ENCODE results near the gene KRT20. TPM values are rescaled to one million over a fixed set of nuclear protein-coding genes. Genes with fewer than 3 reads are reported as not detected.

Gene KRT20
- total and polyA plus RNA-seq, 2 of the 13 experiments (the other 11 are each of a cell fraction or from before 2014, with no cell fraction given), result 0.13 to 0.20 TPM

- no peak overlapping the region for H3K27ac ChIP-seq (ENCODE audit: extremely low read length, insufficient read depth, low read length)
- no peaks in the 10 kb centered on the region for H3K36me3 ChIP-seq (replicated peaks in 1 of 2; ENCODE audit: control insufficient read depth in 1 of 2, insufficient read depth in 2 of 2, low read length in 2 of 2)
- BruUV-seq (replicated peaks), result no TSS peak
- no peak overlapping the region for H3K4me3 ChIP-seq (replicated peaks in 1 of 3; ENCODE audit: insufficient read depth in 1 of 3, low read depth in 2 of 3, low read length in 3 of 3)
- no peaks in the 10 kb centered on the region for H3K79me2 ChIP-seq (ENCODE audit: insufficient read depth, low read length)
- no peak overlapping the region for H2AFZ ChIP-seq (ENCODE audit: low read length)
- in situ Hi-C loops (cut with HindIII; ENCODE audit: extremely low pct_ligation_motif_present, low pct_unique_long_range_greater_than_20kb) (no loop called here), intact Hi-C loops (cut with micrococcal nuclease; ENCODE audit: unreplicated experiment) (no loop called here)
- TF ChIP-seq ZNF224 (CRISPR knock-in tag; IDR thresholded peaks at IDR 0.05) (no peak), ZNF160 (CRISPR knock-in tag; IDR thresholded peaks at IDR 0.05) (no peak), ESRRA (CRISPR knock-in tag; IDR thresholded peaks at IDR 0.05; ENCODE audit: low read depth) (no peak), MZF1 (CRISPR knock-in tag; IDR thresholded peaks at IDR 0.05; ENCODE audit: borderline replicate concordance) (no peak), EED (CRISPR knock-in tag; IDR thresholded peaks at IDR 0.05) (no peak), ZBTB44 (CRISPR knock-in tag; IDR thresholded peaks at IDR 0.05) (no peak), ZNF780A (CRISPR knock-in tag; IDR thresholded peaks at IDR 0.05) (no peak), BCLAF1 (IDR thresholded peaks at IDR 0.05) (no peak), HOXA9 (CRISPR knock-in tag; IDR thresholded peaks at IDR 0.05; ENCODE audit: borderline replicate concordance) (no peak), MBNL3 (CRISPR knock-in tag; conservative IDR thresholded peaks at IDR 0.05) (no peak), HNRNPLL (IDR thresholded peaks at IDR 0.05; ENCODE audit: low read depth, low read length, poor library complexity, severe bottlenecking) (no peak), ZNF296 (CRISPR knock-in tag; conservative IDR thresholded peaks at IDR 0.05) (no peak), PAF1 (CRISPR knock-in tag; IDR thresholded peaks at IDR 0.05) (no peak), ZNF552 (CRISPR knock-in tag; IDR thresholded peaks at IDR 0.05; ENCODE audit: borderline replicate concordance) (no peak), NFRKB (IDR thresholded peaks at IDR 0.05) (no peak), SMYD3 (CRISPR knock-in tag; IDR thresholded peaks at IDR 0.05) (no peak), ZNF18 (CRISPR knock-in tag; IDR thresholded peaks at IDR 0.05; ENCODE audit: insufficient replicate concordance) (no peak), FOXK1 (CRISPR knock-in tag; IDR thresholded peaks at IDR 0.05; ENCODE audit: borderline replicate concordance, low read depth) (no peak)
- DNase-seq (ENCODE audit: low spot score), result no peak
- H3K9ac ChIP-seq (ENCODE audit: insufficient read depth, low read depth, low read length), result no peak overlapping the region
- no peaks in the 10 kb centered on the region for H3K4me1 ChIP-seq (ENCODE audit: insufficient read depth, low read length)
- no peaks in the 10 kb centered on the region for H4K20me1 ChIP-seq (ENCODE audit: insufficient read depth, low read length)
- ChIA-PET CTCF (ENCODE audit: low intra/inter-chr PET ratio, low total read pairs) (no interaction called here), POLR2A (no interaction called here)
- no peaks in the 10 kb centered on the region for H3K9me3 ChIP-seq (ENCODE audit: low read length)
- H3K4me2 ChIP-seq (ENCODE audit: low read depth, low read length), result no peak overlapping the region
- 0% methylated on average over 1 of the region's 1 CpG for WGBS (ENCODE audit: low lambda C conversion rate)
- peaks cover 0 to 7% of the 10 kb centered on the region in 2 experiments; a peak in 3 of 5 replicates for H3K27me3 ChIP-seq (ENCODE audit: control insufficient read depth in 1 of 2, insufficient read depth in 2 of 2, low read length in 2 of 2)
- no peak for FAIRE-seq
- no peak for ATAC-seq
Measured at GRCh38 chr17:40883031-40883430, 2.0 kb downstream of the KRT20 start.

All from HepG2 (cell line).